ENCODE measurements around the gene WDR70. TPM values are rescaled to one million over a fixed set of nuclear protein-coding genes. Genes with fewer than 3 reads are reported as not detected.

WDR70 gene
- total and polyA plus RNA-seq, 12 donors, result 9.2 to 26.0 (median 18.4) TPM

DNA sequence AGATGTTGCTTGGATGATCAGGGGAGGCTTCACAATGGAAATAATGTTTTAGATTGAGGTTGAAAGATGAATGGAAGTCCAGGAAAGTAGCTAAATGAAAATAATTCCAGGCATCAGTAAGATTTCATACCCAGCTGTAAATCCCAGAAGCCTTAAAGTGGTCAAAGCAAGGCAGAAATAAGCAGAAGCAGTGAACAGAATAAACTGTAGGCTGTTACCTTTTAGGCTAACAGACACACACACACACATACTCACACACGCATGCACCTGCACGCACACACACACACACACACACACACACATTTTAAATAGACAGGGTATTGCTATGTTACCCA, 175.3 kb downstream of the WDR70 start:
- 86 to 98% methylated on average over 2 of the region's 2 CpGs for WGBS, 2 donors
- ATAC-seq, result no peak
- intact Hi-C loops (cut with DNase I), result no loop called here
- TF ChIP-seq, protein P1, sequence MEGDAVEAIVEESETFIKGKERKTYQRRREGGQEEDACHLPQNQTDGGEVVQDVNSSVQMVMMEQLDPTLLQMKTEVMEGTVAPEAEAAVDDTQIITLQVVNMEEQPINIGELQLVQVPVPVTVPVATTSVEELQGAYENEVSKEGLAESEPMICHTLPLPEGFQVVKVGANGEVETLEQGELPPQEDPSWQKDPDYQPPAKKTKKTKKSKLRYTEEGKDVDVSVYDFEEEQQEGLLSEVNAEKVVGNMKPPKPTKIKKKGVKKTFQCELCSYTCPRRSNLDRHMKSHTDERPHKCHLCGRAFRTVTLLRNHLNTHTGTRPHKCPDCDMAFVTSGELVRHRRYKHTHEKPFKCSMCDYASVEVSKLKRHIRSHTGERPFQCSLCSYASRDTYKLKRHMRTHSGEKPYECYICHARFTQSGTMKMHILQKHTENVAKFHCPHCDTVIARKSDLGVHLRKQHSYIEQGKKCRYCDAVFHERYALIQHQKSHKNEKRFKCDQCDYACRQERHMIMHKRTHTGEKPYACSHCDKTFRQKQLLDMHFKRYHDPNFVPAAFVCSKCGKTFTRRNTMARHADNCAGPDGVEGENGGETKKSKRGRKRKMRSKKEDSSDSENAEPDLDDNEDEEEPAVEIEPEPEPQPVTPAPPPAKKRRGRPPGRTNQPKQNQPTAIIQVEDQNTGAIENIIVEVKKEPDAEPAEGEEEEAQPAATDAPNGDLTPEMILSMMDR (IDR thresholded peaks at IDR 0.05), result no peak
- no peak overlapping the region for H3K4me3 ChIP-seq
- H3K9me3 ChIP-seq, result peaks cover 0 to 2% (median 0%) of the 10 kb centered on the region in 11 donors
- H3K27ac ChIP-seq, result no peak overlapping the region
- H3K27me3 ChIP-seq, result no peaks in the 10 kb centered on the region
- no peaks in the 10 kb centered on the region for H3K36me3 ChIP-seq
- no peak for DNase-seq
- H3K4me1 ChIP-seq, result peaks cover 0 to 21% (median 15%) of the 10 kb centered on the region in 9 donors

DNA sequence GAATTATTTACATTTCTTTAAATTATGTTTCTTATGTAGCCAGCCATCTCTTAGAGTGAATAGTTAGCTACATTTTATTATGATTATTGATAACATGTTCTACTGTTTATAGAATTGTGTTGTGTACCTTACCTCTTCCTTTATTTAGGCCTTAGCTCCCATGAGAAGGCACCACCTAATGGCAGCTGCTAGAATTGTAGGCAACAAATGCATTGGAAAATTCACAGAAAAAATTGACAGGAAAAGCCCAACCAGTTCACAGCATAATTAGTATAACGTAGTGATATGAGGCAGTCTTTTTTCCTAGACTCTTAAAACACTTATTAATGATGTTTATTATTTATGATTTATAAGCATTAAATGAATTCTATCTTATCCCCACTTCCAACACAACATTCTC, 175.8 kb downstream of the WDR70 start:
- no peak overlapping the region for H3K27ac ChIP-seq
- peaks cover 0 to 21% (median 15%) of the 10 kb centered on the region in 9 donors for H3K4me1 ChIP-seq
- WGBS, 2 donors, result 32 to 81% methylated on average over 1 of the region's 1 CpG
- H3K36me3 ChIP-seq, result no peaks in the 10 kb centered on the region
- TF ChIP-seq, protein P1 (IDR thresholded peaks at IDR 0.05), result peak in 5 of 9 donors; percentile 4 to 44 (median 25)
- ATAC-seq, result no peak
- no peak for DNase-seq
- H3K9me3 ChIP-seq, result peaks cover 0 to 2% (median 0%) of the 10 kb centered on the region in 11 donors
- H3K4me3 ChIP-seq, result no peak overlapping the region
- intact Hi-C loops (cut with DNase I), result no loop called here
- no peaks in the 10 kb centered on the region for H3K27me3 ChIP-seq

DNA sequence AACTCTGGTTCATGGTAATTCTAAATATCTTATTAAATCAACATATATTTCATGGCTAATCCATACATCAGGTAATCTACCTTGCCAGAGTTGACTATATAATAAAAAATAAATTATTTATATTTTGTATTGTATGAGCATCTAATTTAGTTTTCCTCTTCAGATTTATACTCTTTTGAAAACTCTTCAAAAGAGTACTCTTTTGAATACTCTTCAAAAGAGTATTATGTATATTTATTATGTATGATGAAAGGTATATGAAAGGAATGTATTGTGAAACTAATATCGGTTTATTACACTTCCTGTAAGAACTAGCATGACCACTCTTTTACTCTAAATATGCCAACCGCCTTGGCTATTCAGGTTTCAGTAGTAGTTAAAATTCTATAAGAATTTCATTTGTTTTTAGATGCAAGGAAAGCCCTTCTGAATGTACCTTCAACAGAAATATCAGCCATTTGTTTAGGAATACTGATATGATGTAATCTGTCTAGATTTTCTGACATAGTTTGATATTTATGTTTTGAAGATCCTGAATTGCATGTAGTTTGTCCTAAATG, 178.7 kb downstream of the WDR70 start:
- DNase-seq, result no peak
- ATAC-seq, result no peak

DNA sequence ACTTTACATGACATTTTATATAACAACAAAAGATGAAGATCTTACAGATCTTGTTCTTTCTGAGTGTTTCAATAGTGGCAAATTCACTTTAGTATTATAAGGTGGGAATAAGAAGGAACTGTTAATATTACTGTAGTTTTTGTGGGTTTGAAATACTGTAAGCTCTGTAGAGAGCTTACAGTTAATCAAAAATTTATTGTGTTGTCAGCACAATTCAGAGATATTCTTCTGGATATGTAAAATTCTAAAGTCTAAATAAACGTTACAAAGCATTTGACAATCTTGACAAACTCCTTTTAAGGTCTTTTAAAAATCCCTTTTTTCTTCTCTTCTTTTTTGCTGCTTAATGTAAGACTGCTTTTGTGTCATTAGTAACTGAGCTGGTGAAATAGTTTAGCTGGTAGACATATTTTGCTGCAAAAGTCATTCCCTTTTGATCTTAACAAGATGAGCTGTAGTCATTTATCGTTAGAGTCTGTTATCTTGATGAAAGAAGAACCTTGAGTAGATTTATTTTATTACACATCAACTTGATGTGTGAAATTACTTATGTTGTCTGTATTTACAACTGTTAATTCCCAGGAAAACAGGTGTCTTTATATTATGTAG, 186.0 kb downstream of the WDR70 start:
- no peaks in the 10 kb centered on the region for H3K4me1 ChIP-seq
- 73 to 83% methylated on average over 2 of the region's 2 CpGs for WGBS, 2 donors
- H3K4me3 ChIP-seq, result no peak overlapping the region
- ATAC-seq, result no peak
- DNase-seq, result no peak
- H3K27ac ChIP-seq, result no peak overlapping the region
- TF ChIP-seq, protein P1 (IDR thresholded peaks at IDR 0.05), result no peak
- intact Hi-C loops (cut with DNase I), result no loop called here
- no peaks in the 10 kb centered on the region for H3K9me3 ChIP-seq
- no peaks in the 10 kb centered on the region for H3K36me3 ChIP-seq
- H3K27me3 ChIP-seq, result no peaks in the 10 kb centered on the region

More for the DNA sequence above, 178.7 kb downstream of the WDR70 start:
- Histone ChIP-seq H3K9me3 (peaks cover 0 to 2% (median 0%) of the 10 kb centered on the region in 11 donors), H3K4me1 (peaks cover 0 to 15% (median 11%) of the 10 kb centered on the region in 9 donors), H3K27ac (no peak overlapping the region), H3K27me3 (no peaks in the 10 kb centered on the region), H3K4me3 (no peak overlapping the region), H3K36me3 (no peaks in the 10 kb centered on the region)
- WGBS, 2 donors, result 92 to 96% methylated on average over 2 of the region's 2 CpGs
- TF ChIP-seq, protein P1 (IDR thresholded peaks at IDR 0.05), result no peak
- intact Hi-C loops (cut with DNase I), result no loop called here
